RWPE2 (cell line): Measurements from ENCODE around the gene CFAP99.

Experiments used
- ATAC-seq: fragments of 200-7000 bp; cut with Tn5 transposase; 3 replicates; pipeline ENCODE4 v1.9.1; 2021; ENCODE audit warnings: low read depth
- DNase-seq: peaks from one replicate; pipeline ENCODE4 v3.0.0-alpha.2; 2020; ENCODE audit warnings: low spot score
- H3K27ac ChIP-seq: fragments of 450-650 bp; 2 replicates; pipeline ENCODE4 v1.5.1; 2017; ENCODE audit warnings: mild to moderate bottlenecking; ENCODE audit not compliant: poor library complexity, severe bottlenecking
- H3K27me3 ChIP-seq: fragments of 250-450 bp; sonication (Bioruptor Pico); 2 replicates; pipeline ENCODE4 v1.5.1; 2021; ENCODE audit warnings: mild to moderate bottlenecking, moderate library complexity; ENCODE audit not compliant: insufficient read depth, poor library complexity, severe bottlenecking
- H3K36me3 ChIP-seq: fragments of 250-450 bp; sonication (Bioruptor Pico); 2 replicates; pipeline ENCODE4 v1.5.1; 2020; ENCODE audit warnings: low read depth, mild to moderate bottlenecking, moderate library complexity
- H3K4me1 ChIP-seq: fragments of 250-450 bp; sonication (Bioruptor Pico); 2 replicates; pipeline ENCODE4 v1.5.1; 2021; ENCODE audit warnings: mild to moderate bottlenecking, moderate library complexity; ENCODE audit not compliant: insufficient read depth, poor library complexity, severe bottlenecking
- H3K4me3 ChIP-seq: fragments of 250-450 bp; sonication (Bioruptor Pico); 2 replicates; pipeline ENCODE4 v1.5.1; 2021; ENCODE audit warnings: mild to moderate bottlenecking, moderate library complexity; ENCODE audit not compliant: severe bottlenecking
- H3K9me3 ChIP-seq: fragments of 250-450 bp; sonication (Bioruptor Pico); 2 replicates; pipeline ENCODE4 v1.5.1; 2021; ENCODE audit warnings: mild to moderate bottlenecking, moderate library complexity; ENCODE audit not compliant: severe bottlenecking
- TF ChIP-seq, protein P1 (sequence below): fragments of 450-650 bp; IDR thresholded peaks from one replicate; pipeline ENCODE4 v1.5.1; 2017; ENCODE audit warnings: mild to moderate bottlenecking, moderate library complexity; ENCODE audit not compliant: poor library complexity, severe bottlenecking

The CFAP99 gene

DNA sequence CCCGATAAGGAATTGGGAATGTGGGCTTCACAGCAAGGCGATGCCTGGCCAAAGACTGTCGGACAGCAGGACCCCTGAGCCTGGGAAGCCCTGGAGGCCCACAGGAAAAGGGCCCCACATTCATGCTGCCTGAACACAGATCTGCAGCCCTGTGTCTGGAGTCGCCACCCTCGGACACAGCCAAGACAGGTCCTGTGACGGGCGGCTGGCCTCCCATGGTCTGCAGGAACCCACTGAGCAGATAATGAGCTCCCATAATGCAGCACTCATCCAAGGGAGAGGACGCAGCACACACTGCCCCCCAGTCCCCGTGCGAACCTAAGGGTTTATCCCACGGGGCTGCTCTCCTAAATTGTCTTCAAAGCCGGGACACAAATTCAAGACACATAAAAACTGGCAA, 30.9 kb upstream of the CFAP99 start:
- Histone ChIP-seq H3K27ac (no peak overlapping the region), H3K4me3 (no peak overlapping the region), H3K9me3 (no peaks in the 10 kb centered on the region), H3K27me3 (no peaks in the 10 kb centered on the region), H3K4me1 (no peaks in the 10 kb centered on the region), H3K36me3 (no peaks in the 10 kb centered on the region)
- TF ChIP-seq, protein P1, sequence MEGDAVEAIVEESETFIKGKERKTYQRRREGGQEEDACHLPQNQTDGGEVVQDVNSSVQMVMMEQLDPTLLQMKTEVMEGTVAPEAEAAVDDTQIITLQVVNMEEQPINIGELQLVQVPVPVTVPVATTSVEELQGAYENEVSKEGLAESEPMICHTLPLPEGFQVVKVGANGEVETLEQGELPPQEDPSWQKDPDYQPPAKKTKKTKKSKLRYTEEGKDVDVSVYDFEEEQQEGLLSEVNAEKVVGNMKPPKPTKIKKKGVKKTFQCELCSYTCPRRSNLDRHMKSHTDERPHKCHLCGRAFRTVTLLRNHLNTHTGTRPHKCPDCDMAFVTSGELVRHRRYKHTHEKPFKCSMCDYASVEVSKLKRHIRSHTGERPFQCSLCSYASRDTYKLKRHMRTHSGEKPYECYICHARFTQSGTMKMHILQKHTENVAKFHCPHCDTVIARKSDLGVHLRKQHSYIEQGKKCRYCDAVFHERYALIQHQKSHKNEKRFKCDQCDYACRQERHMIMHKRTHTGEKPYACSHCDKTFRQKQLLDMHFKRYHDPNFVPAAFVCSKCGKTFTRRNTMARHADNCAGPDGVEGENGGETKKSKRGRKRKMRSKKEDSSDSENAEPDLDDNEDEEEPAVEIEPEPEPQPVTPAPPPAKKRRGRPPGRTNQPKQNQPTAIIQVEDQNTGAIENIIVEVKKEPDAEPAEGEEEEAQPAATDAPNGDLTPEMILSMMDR: no peak
- ATAC-seq: no peak
- no peak for DNase-seq

- DNase-seq (no peak), ATAC-seq (no peak)
- Histone ChIP-seq H3K27ac (no peak overlapping the region), H3K36me3 (no peaks in the 10 kb centered on the region), H3K4me1 (peaks cover 3% of the 10 kb centered on the region), H3K9me3 (no peaks in the 10 kb centered on the region), H3K4me3 (no peak overlapping the region), H3K27me3 (no peaks in the 10 kb centered on the region)
- TF ChIP-seq, protein P1: no peak
These were observed 30.1 kb upstream of the CFAP99 start for GRCh38 chr4:2388429-2389182.

- Histone ChIP-seq H3K27ac (no peak overlapping the region), H3K27me3 (no peaks in the 10 kb centered on the region), H3K4me1 (peaks cover 5% of the 10 kb centered on the region), H3K4me3 (no peak overlapping the region), H3K9me3 (no peaks in the 10 kb centered on the region), H3K36me3 (no peaks in the 10 kb centered on the region)
- no peak for ATAC-seq
- no peak for DNase-seq
- TF ChIP-seq, protein P1: no peak
These were observed 29.1 kb upstream of the CFAP99 start for GRCh38 chr4:2389691-2390090.

DNA sequence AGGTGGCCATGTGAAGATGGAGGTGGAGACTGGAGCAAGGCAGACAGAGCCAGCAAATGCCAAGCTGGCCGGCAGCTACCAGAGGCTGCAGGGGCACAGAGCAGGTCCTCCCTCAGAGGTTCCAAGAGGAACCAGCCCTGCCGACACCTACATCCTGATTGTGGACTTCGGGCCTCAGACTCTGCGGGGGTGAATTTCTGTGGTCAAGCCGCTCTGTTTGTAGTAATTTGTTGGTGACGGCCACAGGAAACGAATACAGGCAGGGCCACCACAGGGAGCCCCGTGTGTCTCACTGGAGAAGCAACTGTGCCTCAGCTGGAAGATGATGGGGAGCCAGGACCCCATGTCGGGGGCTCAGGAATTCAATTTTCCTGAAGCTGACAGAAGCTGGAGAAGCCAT, 28.6 kb upstream of the CFAP99 start:
- H3K4me3 ChIP-seq: no peak overlapping the region
- H3K27me3 ChIP-seq: no peaks in the 10 kb centered on the region
- no peaks in the 10 kb centered on the region for H3K36me3 ChIP-seq
- DNase-seq: no peak
- TF ChIP-seq, protein P1: no peak
- peaks cover 5% of the 10 kb centered on the region for H3K4me1 ChIP-seq
- no peaks in the 10 kb centered on the region for H3K9me3 ChIP-seq
- no peak overlapping the region for H3K27ac ChIP-seq
- ATAC-seq: no peak

DNA sequence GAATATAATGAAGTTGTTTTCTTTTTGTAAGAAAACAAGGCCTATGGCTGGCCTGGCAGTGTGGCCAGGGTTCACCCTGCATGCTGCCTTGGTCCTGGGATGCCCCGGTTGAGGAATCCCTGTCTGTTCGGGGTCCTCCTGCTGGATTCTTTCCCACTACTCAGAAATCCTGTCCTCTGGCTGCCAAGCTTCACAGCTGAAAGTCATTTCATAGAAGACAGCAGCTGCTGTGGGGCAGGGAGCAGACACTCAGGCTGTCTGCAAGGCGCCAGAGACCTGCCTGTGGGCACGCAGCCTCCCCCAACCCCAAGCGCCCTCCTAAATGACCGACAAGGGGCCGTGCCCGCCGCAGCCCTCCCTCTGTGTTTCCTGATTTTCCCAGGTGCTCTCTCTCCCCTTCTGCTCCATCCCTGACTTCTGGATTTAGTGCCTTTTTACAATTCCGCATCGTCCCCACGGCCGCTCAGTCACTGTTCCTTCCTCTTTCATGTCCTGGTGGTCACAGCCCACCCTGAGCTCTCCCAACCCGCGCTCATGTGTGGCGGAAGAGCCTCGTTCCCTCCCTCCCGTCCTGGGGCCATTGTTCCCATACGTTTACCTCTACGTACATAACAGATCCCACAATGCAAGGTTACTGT, 27.9 kb upstream of the CFAP99 start:
- no peaks in the 10 kb centered on the region for H3K9me3 ChIP-seq
- DNase-seq (peak; percentile 15), ATAC-seq (no peak)
- no peaks in the 10 kb centered on the region for H3K36me3 ChIP-seq
- no peak overlapping the region for H3K27ac ChIP-seq
- H3K4me3 ChIP-seq: no peak overlapping the region
- H3K4me1 ChIP-seq: peaks cover 5% of the 10 kb centered on the region
- H3K27me3 ChIP-seq: no peaks in the 10 kb centered on the region
- TF ChIP-seq, protein P1: no peak
